MG63 (cell line): ENCODE measurements around the gene IKZF1. TPM values are rescaled to one million over a fixed set of nuclear protein-coding genes. Genes with fewer than 3 reads are reported as not detected.

Experiments used
- total RNA-seq: library from RNA; depleted of rRNA; stranded (reverse); fragments of >200 nt; shearing (Covaris generic); gene quantifications from 2 replicates; pipeline ENCODE4 v1.2.3, GENCODE V29; 2014; ENCODE audit warnings: low replicate concordance; rRNA removed

The IKZF1 gene
- total RNA-seq, 1 experiment from 2014 or later, result not detected

Other genes with a start within 250 kb of the IKZF1 start
- gene ZPBP, start 211.5 kb upstream of the IKZF1 start, total RNA-seq, result not detected in 2 replicates
- 11.5 and 16.4 TPM in 2 replicates for gene FIGNL1, start 145.6 kb downstream of the IKZF1 start, total RNA-seq